Stomach (tissue), 4 donors: ENCODE results near the gene DMPK.

Experiments
- EP300 ChIP-seq: sonication (generic); formaldehyde crosslinking; IDR thresholded peaks from one replicate; pipeline ENCODE4 v1.6.1; 2017; ENCODE audit warnings: antibody characterized with exemption
- POLR2A ChIP-seq, 4 donors: fragments of 450-650 bp; IDR thresholded peaks; one replicate each; pipeline ENCODE4 v1.6.1; 2016; ENCODE audit warnings: antibody characterized with exemption in 4 of 4, control low read depth in 2 of 4, mild to moderate bottlenecking in 1 of 4, moderate library complexity in 1 of 4
- TF ChIP-seq, protein P1 (sequence below), 7 experiments: fragments of 450-650 bp in 4 of 7; fragments of 200-600 bp in 3 of 7; sonication (generic) in 3 of 7; IDR thresholded peaks; one replicate each; pipeline ENCODE4 v1.5.1; 2016 to 2019; ENCODE audit warnings: antibody characterized with exemption in 7 of 7, control low read depth in 2 of 7, mild to moderate bottlenecking in 1 of 7

DNA sequence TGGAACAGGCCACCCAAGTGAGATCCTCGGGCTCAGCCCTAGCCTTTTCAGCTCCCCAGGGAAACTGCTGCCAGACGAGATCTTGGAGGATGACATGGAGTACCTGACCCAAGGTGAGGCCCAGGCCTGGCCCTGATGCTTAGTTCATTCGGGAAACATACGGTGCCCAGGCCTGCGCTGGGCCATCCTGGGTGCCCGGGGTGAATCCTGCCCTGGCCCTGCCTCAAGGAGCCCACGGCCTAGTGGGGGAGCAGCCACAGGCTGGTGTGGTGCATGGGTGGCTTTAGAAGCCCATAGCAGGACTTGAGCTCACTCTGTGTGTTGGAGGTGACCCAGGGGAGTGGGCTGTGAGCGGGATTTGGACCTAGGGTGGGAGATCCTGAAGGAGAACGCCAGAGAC lies 23.4 kb downstream of the DMPK start:
- TF ChIP-seq, protein P1, sequence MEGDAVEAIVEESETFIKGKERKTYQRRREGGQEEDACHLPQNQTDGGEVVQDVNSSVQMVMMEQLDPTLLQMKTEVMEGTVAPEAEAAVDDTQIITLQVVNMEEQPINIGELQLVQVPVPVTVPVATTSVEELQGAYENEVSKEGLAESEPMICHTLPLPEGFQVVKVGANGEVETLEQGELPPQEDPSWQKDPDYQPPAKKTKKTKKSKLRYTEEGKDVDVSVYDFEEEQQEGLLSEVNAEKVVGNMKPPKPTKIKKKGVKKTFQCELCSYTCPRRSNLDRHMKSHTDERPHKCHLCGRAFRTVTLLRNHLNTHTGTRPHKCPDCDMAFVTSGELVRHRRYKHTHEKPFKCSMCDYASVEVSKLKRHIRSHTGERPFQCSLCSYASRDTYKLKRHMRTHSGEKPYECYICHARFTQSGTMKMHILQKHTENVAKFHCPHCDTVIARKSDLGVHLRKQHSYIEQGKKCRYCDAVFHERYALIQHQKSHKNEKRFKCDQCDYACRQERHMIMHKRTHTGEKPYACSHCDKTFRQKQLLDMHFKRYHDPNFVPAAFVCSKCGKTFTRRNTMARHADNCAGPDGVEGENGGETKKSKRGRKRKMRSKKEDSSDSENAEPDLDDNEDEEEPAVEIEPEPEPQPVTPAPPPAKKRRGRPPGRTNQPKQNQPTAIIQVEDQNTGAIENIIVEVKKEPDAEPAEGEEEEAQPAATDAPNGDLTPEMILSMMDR (IDR thresholded peaks at IDR 0.05) = no peak
- TF ChIP-seq POLR2A (IDR thresholded peaks at IDR 0.05) (no peak), EP300 (no peak)
